HepG2 (cell line): ENCODE measurements around the gene GOLT1A. TPM values are rescaled to one million over a fixed set of nuclear protein-coding genes. Genes with fewer than 3 reads are reported as not detected.

Experiments
- HHEX ChIP-seq: IDR thresholded peaks from 2 replicates; pipeline ENCODE4 v1.6.1; 2016; ENCODE audit warnings: control low read depth
- PCBP1 ChIP-seq: fragments of 200-400 bp; formaldehyde crosslinking; IDR thresholded peaks from 2 replicates; pipeline ENCODE4 v1.6.1; 2017; ENCODE audit warnings: mild to moderate bottlenecking, low read depth, low read length, borderline replicate concordance
- PRPF4 ChIP-seq: fragments of 200-400 bp; formaldehyde crosslinking; IDR thresholded peaks from 2 replicates; pipeline ENCODE4 v1.6.1; 2016; ENCODE audit warnings: low read length, low read depth; ENCODE audit not compliant: poor library complexity, severe bottlenecking
- ZGPAT ChIP-seq: IDR thresholded peaks from 2 replicates; pipeline ENCODE4 v1.6.1; 2016; ENCODE audit warnings: mild to moderate bottlenecking
- polyA plus RNA-seq, 8 experiments: library from polyadenylated mRNA; depleted of rRNA in 3 of 8; stranded (reverse) in 7 of 8; unstranded in 1 of 8; fragments of >200 nt; fragmentation: Illumina TruSeq in 4 of 8; extraction: Trizol in 4 of 8; gene quantifications; 2 replicates each; pipeline versions ENCODE4 v1.2.1 to v1.2.3, GENCODE V29; 2011 to 2016; ENCODE audit warnings: low read depth in 4 of 8, missing spikeins in 1 of 8, mixed read lengths in 1 of 8; ENCODE audit not compliant: insufficient read depth in 1 of 8
- total RNA-seq, 5 experiments: library from RNA; depleted of rRNA; stranded (reverse); fragments of >200 nt; fragmentation: Illumina TruSeq; extraction: Trizol; gene quantifications; 2 replicates each; pipeline ENCODE4 v1.2.3, GENCODE V29; 2016; ENCODE audit warnings: low read depth in 1 of 5
- TF ChIP-seq, protein P1 (sequence below): fragments of 450-650 bp; IDR thresholded peaks from 2 replicates; pipeline ENCODE4 v1.6.1; 2016
- TF ChIP-seq, protein P2 (sequence below): sonication (generic); formaldehyde crosslinking; conservative IDR thresholded peaks from 2 replicates; pipeline ENCODE4 v1.8.0; 2022; ENCODE audit warnings: mild to moderate bottlenecking, moderate library complexity, missing genetic modification reagents

GOLT1A gene
- total and polyA plus RNA-seq, 2 of the 13 experiments (the other 11 are each of a cell fraction or from before 2014, with no cell fraction given), result 25.8 to 28.0 TPM

DNA sequence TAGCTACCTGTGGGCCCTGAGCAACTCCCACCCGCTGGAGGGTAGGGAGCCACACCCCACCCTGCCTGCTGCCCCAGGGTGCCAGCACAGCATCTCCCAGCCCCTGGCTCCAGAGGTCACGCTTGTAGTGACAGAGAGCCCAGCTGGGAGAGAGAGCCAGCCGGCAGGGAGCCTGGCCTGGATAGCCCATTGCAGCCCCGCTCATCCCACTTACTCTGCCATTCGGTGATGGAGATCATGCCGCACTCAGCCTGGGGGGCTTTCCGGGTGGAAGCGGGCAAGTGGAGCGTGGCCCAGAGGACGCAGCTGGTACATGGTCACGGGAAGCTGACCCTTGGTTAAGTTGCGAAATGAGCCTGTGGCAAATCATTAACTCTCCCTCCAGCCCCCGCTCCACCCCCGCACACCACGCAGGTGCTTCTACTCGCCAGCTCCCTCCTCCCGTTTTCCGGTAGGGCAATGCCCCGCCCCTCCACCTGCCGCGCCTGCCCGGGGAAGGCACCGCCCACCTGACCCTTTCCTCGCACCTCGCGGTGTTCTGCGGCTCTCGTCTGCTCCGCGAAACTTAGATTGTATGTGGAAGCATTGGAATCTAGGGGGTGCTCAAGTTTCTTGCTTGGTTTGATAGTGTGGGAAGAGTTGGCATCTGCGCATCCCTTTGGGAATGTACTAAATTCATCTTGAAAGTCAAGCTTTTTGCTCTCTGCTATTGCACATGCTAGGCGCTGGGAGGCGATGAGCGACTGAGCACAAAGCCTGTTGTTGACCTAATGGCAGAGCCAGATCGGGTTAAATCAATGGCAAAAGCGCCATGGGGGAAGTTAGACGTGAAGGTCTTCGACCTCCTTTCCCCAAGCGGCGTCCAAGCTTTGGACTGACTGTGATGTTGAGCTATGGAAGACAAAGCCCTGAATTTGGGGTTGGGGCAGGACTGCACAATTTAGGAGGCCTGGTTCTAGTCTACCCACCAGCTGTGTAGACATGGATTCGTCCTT lies at the start of gene GOLT1A (continued):
- TF ChIP-seq PCBP1 (0 out of 2 replicates have a peak, but pooled peaks have one; percentile 30), HHEX (CRISPR knock-in tag) (no peak; the same call in 1 of the 2 replicates), ZGPAT (CRISPR knock-in tag) (peak; percentile 70; the same call in 1 of the 2 replicates), PRPF4 (no peak)
- TF ChIP-seq, protein P1, sequence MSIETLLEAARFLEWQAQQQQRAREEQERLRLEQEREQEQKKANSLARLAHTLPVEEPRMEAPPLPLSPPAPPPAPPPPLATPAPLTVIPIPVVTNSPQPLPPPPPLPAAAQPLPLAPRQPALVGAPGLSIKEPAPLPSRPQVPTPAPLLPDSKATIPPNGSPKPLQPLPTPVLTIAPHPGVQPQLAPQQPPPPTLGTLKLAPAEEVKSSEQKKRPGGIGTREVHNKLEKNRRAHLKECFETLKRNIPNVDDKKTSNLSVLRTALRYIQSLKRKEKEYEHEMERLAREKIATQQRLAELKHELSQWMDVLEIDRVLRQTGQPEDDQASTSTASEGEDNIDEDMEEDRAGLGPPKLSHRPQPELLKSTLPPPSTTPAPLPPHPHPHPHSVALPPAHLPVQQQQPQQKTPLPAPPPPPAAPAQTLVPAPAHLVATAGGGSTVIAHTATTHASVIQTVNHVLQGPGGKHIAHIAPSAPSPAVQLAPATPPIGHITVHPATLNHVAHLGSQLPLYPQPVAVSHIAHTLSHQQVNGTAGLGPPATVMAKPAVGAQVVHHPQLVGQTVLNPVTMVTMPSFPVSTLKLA, result peak; percentile 45; the same call in 1 of the 2 replicates
- TF ChIP-seq, protein P2, sequence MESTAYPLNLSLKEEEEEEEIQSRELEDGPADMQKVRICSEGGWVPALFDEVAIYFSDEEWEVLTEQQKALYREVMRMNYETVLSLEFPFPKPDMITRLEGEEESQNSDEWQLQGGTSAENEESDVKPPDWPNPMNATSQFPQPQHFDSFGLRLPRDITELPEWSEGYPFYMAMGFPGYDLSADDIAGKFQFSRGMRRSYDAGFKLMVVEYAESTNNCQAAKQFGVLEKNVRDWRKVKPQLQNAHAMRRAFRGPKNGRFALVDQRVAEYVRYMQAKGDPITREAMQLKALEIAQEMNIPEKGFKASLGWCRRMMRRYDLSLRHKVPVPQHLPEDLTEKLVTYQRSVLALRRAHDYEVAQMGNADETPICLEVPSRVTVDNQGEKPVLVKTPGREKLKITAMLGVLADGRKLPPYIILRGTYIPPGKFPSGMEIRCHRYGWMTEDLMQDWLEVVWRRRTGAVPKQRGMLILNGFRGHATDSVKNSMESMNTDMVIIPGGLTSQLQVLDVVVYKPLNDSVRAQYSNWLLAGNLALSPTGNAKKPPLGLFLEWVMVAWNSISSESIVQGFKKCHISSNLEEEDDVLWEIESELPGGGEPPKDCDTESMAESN, result peak; percentile 69
